Effector memory CD4-positive, alpha-beta T cell (primary cell): ENCODE data around the gene FBXO31.

Source experiments
- DNase-seq, 3 donors: peaks; one replicate each; pipeline ENCODE4 v3.0.0-alpha.2; 2020
- H3K27ac ChIP-seq: 2 replicates; pipeline ENCODE4 v1.7.0; 2013; ENCODE audit warnings: mild to moderate bottlenecking, low read length, moderate library complexity; ENCODE audit not compliant: insufficient read depth, poor library complexity, severe bottlenecking
- H3K27me3 ChIP-seq: replicated peaks from 2 replicates; pipeline ENCODE4 v1.7.0; 2013; ENCODE audit warnings: mild to moderate bottlenecking, low read length; ENCODE audit not compliant: insufficient read depth, control insufficient read depth, poor library complexity, severe bottlenecking
- H3K36me3 ChIP-seq: 2 replicates; pipeline ENCODE4 v1.7.0; 2013; ENCODE audit warnings: mild to moderate bottlenecking, low read length, moderate library complexity; ENCODE audit not compliant: control insufficient read depth, insufficient read depth
- H3K4me1 ChIP-seq: 2 replicates; pipeline ENCODE4 v1.7.0; 2013; ENCODE audit warnings: low read length, mild to moderate bottlenecking; ENCODE audit not compliant: control insufficient read depth, insufficient read depth, poor library complexity, severe bottlenecking
- H3K4me3 ChIP-seq: 2 replicates; pipeline ENCODE4 v1.7.0; 2013; ENCODE audit warnings: low read length, low read depth, mild to moderate bottlenecking; ENCODE audit not compliant: insufficient read depth, poor library complexity, severe bottlenecking
- H3K9me3 ChIP-seq: 2 replicates; pipeline ENCODE4 v1.7.0; 2013; ENCODE audit warnings: mild to moderate bottlenecking, low read length, moderate library complexity; ENCODE audit not compliant: control insufficient read depth

Gene FBXO31

DNA sequence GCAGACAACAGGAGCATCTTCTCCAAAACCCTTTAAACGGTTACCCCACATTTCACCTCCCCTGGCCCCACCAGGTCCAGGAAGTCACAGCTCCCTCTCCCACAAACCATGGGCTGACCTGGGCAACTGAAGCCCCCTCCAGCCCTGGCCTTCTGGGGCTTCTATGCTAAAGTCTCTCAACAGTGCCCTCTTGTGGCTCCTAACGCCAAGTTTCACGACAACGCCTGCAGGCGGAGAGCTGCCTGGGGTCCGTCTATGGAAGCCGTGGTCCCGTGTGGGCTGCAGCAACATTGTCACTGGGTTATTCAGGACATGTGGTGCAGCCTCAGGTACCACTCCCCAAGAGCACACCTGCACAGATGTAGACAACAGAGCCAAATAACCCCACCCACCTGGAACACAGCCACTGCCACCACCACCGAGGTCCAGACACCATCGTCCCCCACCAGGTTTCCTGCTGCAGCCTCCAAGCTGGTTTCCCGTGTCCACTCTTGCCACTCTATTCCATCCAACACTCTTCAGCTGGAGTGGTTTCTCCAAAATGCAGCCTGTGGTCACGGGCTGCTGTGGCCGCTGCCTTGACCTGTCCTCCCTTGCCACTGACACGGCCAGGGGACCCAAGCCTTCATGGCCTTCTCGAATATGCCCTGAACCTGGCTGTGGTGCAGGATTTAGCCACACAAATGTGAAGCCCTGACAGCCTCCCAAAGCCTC is 85.5 kb downstream of the FBXO31 start:
- Histone ChIP-seq H3K27me3 (no peaks in the 10 kb centered on the region), H3K4me3 (no peak overlapping the region), H3K36me3 (no peaks in the 10 kb centered on the region), H3K4me1 (no peaks in the 10 kb centered on the region), H3K9me3 (no peaks in the 10 kb centered on the region), H3K27ac (no peak overlapping the region)
- DNase-seq: no peak

GRCh38 chr16:87297407-87297806 is 86.2 kb downstream of the FBXO31 start:
- Histone ChIP-seq H3K27me3 (no peaks in the 10 kb centered on the region), H3K27ac (no peak overlapping the region), H3K4me1 (no peaks in the 10 kb centered on the region), H3K9me3 (no peaks in the 10 kb centered on the region), H3K4me3 (no peak overlapping the region), H3K36me3 (no peaks in the 10 kb centered on the region)
- DNase-seq: no peak

DNA sequence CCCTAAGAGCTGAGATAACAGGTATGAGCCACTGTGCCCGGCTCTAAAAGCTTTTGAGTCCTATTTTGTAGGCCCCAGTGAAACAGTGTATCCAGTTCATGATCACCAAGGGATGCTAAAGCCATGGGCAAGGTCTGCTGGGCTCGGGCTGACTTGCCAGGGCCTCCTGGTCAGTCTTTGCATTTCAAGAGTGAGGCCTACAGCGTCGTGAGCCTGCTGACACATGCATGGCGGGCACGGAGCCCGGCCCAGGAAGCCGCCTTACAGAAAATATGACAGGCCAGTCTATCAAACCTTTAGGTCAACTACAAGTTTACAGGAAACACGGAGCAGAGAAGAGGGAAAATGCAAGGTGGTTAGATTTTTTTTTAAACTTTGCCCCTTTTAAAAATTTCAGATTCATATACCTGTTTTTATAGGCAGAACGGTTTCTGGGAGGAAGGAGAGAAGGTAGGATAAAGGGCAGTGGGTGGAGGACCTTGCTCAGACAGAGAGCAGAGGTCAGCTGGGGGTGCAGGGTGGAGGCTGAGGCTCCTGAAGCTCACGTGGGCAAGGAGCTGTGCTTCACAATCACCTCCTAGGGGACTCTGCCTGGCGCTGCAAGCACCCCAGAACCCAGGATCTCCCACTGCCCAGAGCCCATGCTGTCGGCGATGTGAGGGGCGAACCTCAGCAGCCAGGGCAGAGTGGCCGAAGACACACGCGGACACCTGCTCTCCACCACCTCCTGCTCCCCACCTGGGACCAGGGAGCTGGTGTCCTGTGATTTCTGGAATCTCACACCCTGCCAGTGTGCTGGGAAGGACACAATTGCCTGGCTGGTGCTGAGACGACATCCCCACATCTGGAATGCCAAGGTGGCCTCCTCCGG is 87.7 kb downstream of the FBXO31 start:
- no peak overlapping the region for H3K4me3 ChIP-seq
- H3K27me3 ChIP-seq: no peaks in the 10 kb centered on the region
- H3K4me1 ChIP-seq: no peaks in the 10 kb centered on the region
- no peak overlapping the region for H3K27ac ChIP-seq
- H3K36me3 ChIP-seq: no peaks in the 10 kb centered on the region
- no peaks in the 10 kb centered on the region for H3K9me3 ChIP-seq
- no peak for DNase-seq

GRCh38 chr16:87295259-87295658 is 88.3 kb downstream of the FBXO31 start:
- Histone ChIP-seq H3K4me1 (no peaks in the 10 kb centered on the region), H3K4me3 (no peak overlapping the region), H3K27ac (no peak overlapping the region), H3K27me3 (no peaks in the 10 kb centered on the region), H3K9me3 (no peaks in the 10 kb centered on the region), H3K36me3 (no peaks in the 10 kb centered on the region)
- DNase-seq: no peak

DNA sequence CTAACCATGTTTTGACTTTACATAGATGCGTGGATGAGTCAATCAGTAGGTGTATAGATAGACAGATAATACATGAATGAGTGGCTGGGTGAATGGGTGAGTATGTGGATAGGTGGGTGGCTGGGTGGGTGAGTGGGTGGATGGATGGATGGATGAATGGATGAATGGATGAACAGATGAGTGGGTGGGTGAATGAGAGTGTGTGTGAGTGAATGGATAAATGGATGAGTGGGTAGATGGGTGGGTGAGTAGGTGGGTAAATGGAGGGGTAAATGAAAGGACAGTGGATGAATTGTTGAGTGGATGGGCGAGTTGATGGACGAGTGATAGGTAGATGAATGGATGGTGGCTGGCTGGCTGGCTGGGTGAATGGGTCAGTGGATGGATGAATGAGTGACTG is 89.6 kb downstream of the FBXO31 start:
- Histone ChIP-seq H3K27ac (no peak overlapping the region), H3K4me3 (no peak overlapping the region), H3K27me3 (no peaks in the 10 kb centered on the region), H3K36me3 (no peaks in the 10 kb centered on the region), H3K9me3 (no peaks in the 10 kb centered on the region), H3K4me1 (no peaks in the 10 kb centered on the region)
- no peak for DNase-seq

DNA sequence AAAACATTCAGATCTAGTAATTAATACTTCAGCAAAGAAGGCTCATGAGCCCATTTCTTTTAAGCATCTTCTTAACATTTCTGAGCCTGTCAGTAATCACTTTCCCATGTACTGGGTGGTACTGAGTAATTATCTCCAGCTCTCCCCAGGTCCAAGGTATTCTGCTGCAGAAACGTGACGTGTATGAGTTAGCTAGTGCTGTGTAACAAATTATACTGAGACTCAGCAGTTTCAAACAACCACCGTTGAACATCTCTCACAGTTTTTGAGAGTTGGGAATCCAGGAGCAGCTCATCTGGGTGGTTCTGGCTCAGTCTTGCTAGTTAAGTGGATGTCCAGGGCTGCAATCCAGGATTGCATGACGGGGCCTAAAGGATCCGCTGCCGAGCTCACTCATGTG is 91.6 kb downstream of the FBXO31 start:
- Histone ChIP-seq H3K4me1 (no peaks in the 10 kb centered on the region), H3K27me3 (no peaks in the 10 kb centered on the region), H3K9me3 (no peaks in the 10 kb centered on the region), H3K27ac (no peak overlapping the region), H3K4me3 (no peak overlapping the region), H3K36me3 (no peaks in the 10 kb centered on the region)
- no peak for DNase-seq

DNA sequence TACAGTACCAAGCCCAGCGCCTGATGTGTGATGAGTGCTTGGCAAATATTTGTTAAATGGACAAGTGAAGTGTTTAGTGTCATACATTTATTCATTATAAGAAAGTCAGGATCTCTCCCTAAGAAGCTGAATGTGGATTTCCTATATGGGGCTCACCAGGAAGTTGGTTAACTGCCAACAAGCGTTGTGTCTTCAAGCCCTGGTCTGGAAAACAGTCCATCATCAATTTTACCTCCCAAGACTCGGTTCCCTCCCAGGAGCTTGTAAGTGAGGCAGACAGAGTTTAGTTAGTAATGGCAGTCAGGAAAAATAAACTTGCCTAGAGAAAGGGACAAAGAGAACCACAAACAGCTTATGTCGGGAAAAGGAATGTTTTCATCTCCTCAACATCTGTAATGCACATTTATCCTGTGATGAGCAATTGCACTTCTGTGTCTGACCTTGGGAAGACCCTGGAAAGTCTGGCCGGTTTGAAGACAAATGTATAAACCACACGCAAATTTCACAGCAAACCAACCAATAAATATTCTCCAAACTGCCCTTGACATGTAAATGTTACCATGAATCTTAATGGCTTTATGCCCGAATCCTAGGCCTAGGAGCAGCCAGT is 94.7 kb downstream of the FBXO31 start:
- Histone ChIP-seq H3K4me1 (no peaks in the 10 kb centered on the region), H3K36me3 (no peaks in the 10 kb centered on the region), H3K4me3 (no peak overlapping the region), H3K9me3 (no peaks in the 10 kb centered on the region), H3K27me3 (no peaks in the 10 kb centered on the region), H3K27ac (no peak overlapping the region)
- no peak for DNase-seq

- Histone ChIP-seq H3K4me1 (no peaks in the 10 kb centered on the region), H3K4me3 (no peak overlapping the region), H3K27me3 (no peaks in the 10 kb centered on the region), H3K27ac (no peak overlapping the region), H3K9me3 (no peaks in the 10 kb centered on the region), H3K36me3 (no peaks in the 10 kb centered on the region)
- DNase-seq: no peak
These were observed 96.5 kb downstream of the FBXO31 start for GRCh38 chr16:87286839-87287626.

DNA sequence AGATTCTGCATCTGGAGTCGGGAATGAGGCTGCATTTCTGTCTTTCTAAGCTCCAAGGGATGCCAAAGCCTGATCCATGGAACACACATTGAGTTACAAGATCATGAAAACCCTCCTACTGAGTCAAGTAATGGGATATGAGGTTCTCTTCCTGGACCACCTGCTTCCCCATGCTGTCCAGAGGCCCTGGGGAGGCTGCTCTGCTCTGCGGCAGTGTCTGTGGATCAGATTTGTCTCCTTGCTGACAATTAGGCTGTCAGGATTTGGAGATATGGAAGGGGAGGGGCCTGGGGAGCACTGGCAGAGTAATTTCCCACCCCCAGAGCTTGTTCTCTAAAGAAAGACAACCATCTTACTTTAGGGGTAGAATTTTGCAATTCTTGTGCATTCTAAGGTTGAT is 99.4 kb downstream of the FBXO31 start:
- H3K4me3 ChIP-seq: no peak overlapping the region
- no peak overlapping the region for H3K27ac ChIP-seq

More for the DNA sequence above, 99.4 kb downstream of the FBXO31 start:
- no peaks in the 10 kb centered on the region for H3K9me3 ChIP-seq
- no peak for DNase-seq
- no peaks in the 10 kb centered on the region for H3K36me3 ChIP-seq
- no peaks in the 10 kb centered on the region for H3K27me3 ChIP-seq
- H3K4me1 ChIP-seq: no peaks in the 10 kb centered on the region
